H1 (cell line): ENCODE results near the gene AFG1L. TPM values are rescaled to one million over a fixed set of nuclear protein-coding genes. Genes with fewer than 3 reads are reported as not detected.

Source experiments
- CTCF ChIA-PET: fragments of 300-600 bp; sonication (Branson Sonifier 250); formaldehyde crosslinking; loops from one replicate; lab custom pipeline; 2021; ENCODE audit not compliant: partially characterized antibody; lab: Charles Lee
- POLR2A ChIA-PET: fragments of 300-600 bp; sonication (Branson Sonifier 250); formaldehyde crosslinking; loops from one replicate; lab custom pipeline; 2021; ENCODE audit warnings: inconsistent platforms; ENCODE audit not compliant: partially characterized antibody; lab: Charles Lee
- DNase-seq, 2 experiments: peaks; one replicate each; pipeline versions ENCODE4 v3.0.0 to v3.0.0-alpha.2; 2010 to 2022; ENCODE audit warnings: low spot score in 2 of 2, low read depth in 1 of 2, mixed read lengths in 1 of 2
- FAIRE-seq: peaks from 2 replicates; lab custom pipeline; 2011; peaks lifted over from hg19 to GRCh38; lab: Jason Lieb, UNC
- H2AFZ ChIP-seq: 2 replicates; pipeline ENCODE4 v1.8.1; 2012; ENCODE audit warnings: low read length, inconsistent platforms
- H2AK5ac ChIP-seq: 2 replicates; pipeline ENCODE4 v1.6.1; 2013; ENCODE audit warnings: low read depth, low read length
- H2BK120ac ChIP-seq: replicated peaks from 2 replicates; pipeline ENCODE3; 2013; ENCODE audit warnings: low read depth, low read length, inconsistent platforms
- H2BK12ac ChIP-seq: 2 replicates; pipeline ENCODE4 v1.6.1; 2013; ENCODE audit warnings: low read depth, low read length
- H2BK15ac ChIP-seq: 2 replicates; pipeline ENCODE4 v1.6.1; 2013; ENCODE audit warnings: low read length
- H2BK20ac ChIP-seq: 2 replicates; pipeline ENCODE4 v1.6.1; 2013; ENCODE audit warnings: low read length
- H2BK5ac ChIP-seq: 2 replicates; pipeline ENCODE4 v1.6.1; 2013; ENCODE audit warnings: low read depth, low read length
- H3K14ac ChIP-seq: 2 replicates; pipeline ENCODE4 v1.6.1; 2013; ENCODE audit warnings: inconsistent platforms; ENCODE audit not compliant: insufficient read length
- H3K18ac ChIP-seq: 2 replicates; pipeline ENCODE4 v1.6.1; 2013; ENCODE audit warnings: low read length; ENCODE audit errors: extremely low read depth
- H3K23ac ChIP-seq: 2 replicates; pipeline ENCODE4 v1.6.1; 2013; ENCODE audit warnings: inconsistent platforms; ENCODE audit not compliant: insufficient read length
- H3K23me2 ChIP-seq: 2 replicates; pipeline ENCODE4 v1.6.1; 2013; ENCODE audit warnings: low read depth, low read length
- H3K27ac ChIP-seq: 2 replicates; pipeline ENCODE4 v1.6.1; 2011; ENCODE audit warnings: low read depth, low read length, inconsistent platforms
- H3K27me3 ChIP-seq, 4 experiments: replicated peaks in 1 of 4; 1 replicate in 1 of 4; 2 replicates in 3 of 4; pipeline versions ENCODE4 v1.6.1 to v1.8.1; 2011 to 2013; ENCODE audit warnings: low read length in 3 of 4, mild to moderate bottlenecking in 3 of 4, inconsistent platforms in 2 of 4, mixed read lengths in 2 of 4, moderate library complexity in 1 of 4; ENCODE audit not compliant: control insufficient read depth in 3 of 4, insufficient read depth in 3 of 4; ENCODE audit errors: extremely low read depth in 1 of 4
- H3K36me3 ChIP-seq, 4 experiments: 2 replicates each; pipeline versions ENCODE4 v1.6.1 to v1.8.1; 2011 to 2013; ENCODE audit warnings: mild to moderate bottlenecking in 4 of 4, low read length in 3 of 4, moderate library complexity in 2 of 4, control low read depth in 1 of 4, inconsistent platforms in 1 of 4; ENCODE audit not compliant: insufficient read depth in 4 of 4, control insufficient read depth in 2 of 4
- H3K4ac ChIP-seq: replicated peaks from 2 replicates; pipeline ENCODE3; 2013; ENCODE audit warnings: low read length, low read depth, mixed read lengths, inconsistent platforms; ENCODE audit not compliant: insufficient read length
- H3K4me1 ChIP-seq, 4 experiments: replicated peaks in 1 of 4; 1 replicate in 1 of 4; 2 replicates in 3 of 4; pipeline versions ENCODE4 v1.6.1 to v1.8.1; 2011 to 2013; ENCODE audit warnings: low read length in 3 of 4, inconsistent platforms in 2 of 4, mixed read lengths in 1 of 4; ENCODE audit not compliant: insufficient read depth in 4 of 4, control insufficient read depth in 3 of 4
- H3K4me2 ChIP-seq, 2 experiments: 2 replicates each; pipeline versions ENCODE4 v1.6.1 to v1.8.1; 2011 to 2013; ENCODE audit warnings: low read depth in 2 of 2, low read length in 2 of 2, control low read depth in 1 of 2, inconsistent platforms in 1 of 2, mild to moderate bottlenecking in 1 of 2; ENCODE audit not compliant: insufficient read depth in 1 of 2
- H3K4me3 ChIP-seq, 4 experiments: fragments of 200-600, 300-600 bp in 1 of 4; sonication (generic), shearing (Covaris generic), sonication (Bioruptor Twin) in 1 of 4; 2 replicates each; pipeline versions ENCODE4 v1.5.1 to v1.8.1; 2011 to 2016; ENCODE audit warnings: low read length in 4 of 4, low read depth in 3 of 4, control low read depth in 2 of 4, inconsistent platforms in 2 of 4, mild to moderate bottlenecking in 2 of 4, mixed read lengths in 1 of 4, moderate library complexity in 1 of 4; ENCODE audit not compliant: insufficient read depth in 2 of 4; ENCODE audit errors: extremely low read depth in 1 of 4
- H3K56ac ChIP-seq: replicated peaks from 2 replicates; pipeline ENCODE3; 2013; ENCODE audit warnings: low read depth, mild to moderate bottlenecking, mixed read lengths, low read length, inconsistent platforms; ENCODE audit not compliant: insufficient read length
- H3K79me1 ChIP-seq: 2 replicates; pipeline ENCODE4 v1.6.1; 2013; ENCODE audit warnings: low read depth, low read length, control low read depth
- H3K79me2 ChIP-seq, 2 experiments: 2 replicates each; pipeline versions ENCODE4 v1.6.1 to v1.8.1; 2012 to 2013; ENCODE audit warnings: low read length in 2 of 2, mild to moderate bottlenecking in 2 of 2, inconsistent platforms in 1 of 2; ENCODE audit not compliant: insufficient read depth in 2 of 2, control insufficient read depth in 1 of 2
- H3K9ac ChIP-seq, 4 experiments: replicated peaks in 1 of 4; 1 replicate in 1 of 4; 2 replicates in 3 of 4; pipeline versions ENCODE4 v1.6.1 to v1.8.1; 2011 to 2013; ENCODE audit warnings: low read depth in 3 of 4, low read length in 3 of 4, control low read depth in 2 of 4, mild to moderate bottlenecking in 2 of 4, moderate library complexity in 2 of 4, inconsistent platforms in 1 of 4; ENCODE audit errors: extremely low read depth in 1 of 4
- H3K9me3 ChIP-seq, 2 experiments: 2 replicates each; pipeline versions ENCODE4 v1.6.1 to v1.8.1; 2012 to 2013; ENCODE audit warnings: mild to moderate bottlenecking in 2 of 2, moderate library complexity in 2 of 2, control low read depth in 1 of 2, inconsistent platforms in 1 of 2, low read depth in 1 of 2, low read length in 1 of 2, mixed read lengths in 1 of 2; ENCODE audit not compliant: insufficient read depth in 2 of 2
- H4K20me1 ChIP-seq, 2 experiments: replicated peaks in 1 of 2; 2 replicates each; pipeline versions ENCODE3 to v1.8.1; 2011 to 2013; ENCODE audit warnings: inconsistent platforms in 2 of 2, low read length in 2 of 2, mild to moderate bottlenecking in 1 of 2; ENCODE audit not compliant: insufficient read depth in 2 of 2, control insufficient read depth in 1 of 2
- H4K5ac ChIP-seq: 2 replicates; pipeline ENCODE4 v1.6.1; 2013; ENCODE audit warnings: low read length, low read depth, mixed read lengths, inconsistent platforms; ENCODE audit not compliant: insufficient read length
- H4K8ac ChIP-seq: 2 replicates; pipeline ENCODE4 v1.8.0; 2013; ENCODE audit warnings: mild to moderate bottlenecking, moderate library complexity, low read length, inconsistent platforms; ENCODE audit not compliant: insufficient read depth; ENCODE audit errors: extremely low read depth
- H4K91ac ChIP-seq: replicated peaks from 2 replicates; pipeline ENCODE3; 2013; ENCODE audit warnings: low read length, mixed read lengths, inconsistent platforms; ENCODE audit not compliant: insufficient read length
- CBX5 ChIP-seq: fragments of 300-800, 300-1000 bp; sonication (generic); IDR thresholded peaks from 2 replicates; pipeline ENCODE4 v1.7.1; 2016; ENCODE audit warnings: antibody characterized with exemption, low read length, low read depth
- CHD1 ChIP-seq: IDR thresholded peaks from 2 replicates; pipeline ENCODE4 v1.6.1; 2012; ENCODE audit warnings: low read depth, low read length, improper control_type of control experiment
- HDAC6 ChIP-seq: IDR thresholded peaks from one replicate; pipeline ENCODE4 v1.7.1; 2012; ENCODE audit warnings: low read depth, mild to moderate bottlenecking, inconsistent platforms, low read length, moderate library complexity
- KDM1A ChIP-seq: fragments of 200-600, 300-600 bp; sonication (generic); IDR thresholded peaks from 2 replicates; pipeline ENCODE4 v1.7.1; 2016; ENCODE audit warnings: mild to moderate bottlenecking, low read length, borderline replicate concordance
- KDM5A ChIP-seq: fragments of 200-600 bp; IDR thresholded peaks from 2 replicates; pipeline ENCODE4 v1.7.1; 2012; ENCODE audit warnings: mild to moderate bottlenecking, low read length, inconsistent platforms, mixed read lengths
- NRF1 ChIP-seq: IDR thresholded peaks from 2 replicates; pipeline ENCODE4 v1.6.1; 2011; ENCODE audit warnings: mild to moderate bottlenecking, low read depth, low read length, improper control_type of control experiment
- RXRA ChIP-seq: IDR thresholded peaks from 2 replicates; pipeline ENCODE4 v1.6.1; 2011; ENCODE audit warnings: low read depth, mild to moderate bottlenecking, low read length, moderate library complexity; ENCODE audit not compliant: insufficient read depth
- SP1 ChIP-seq: IDR thresholded peaks from 2 replicates; pipeline ENCODE4 v1.6.1; 2011; ENCODE audit warnings: low read depth, low read length
- SRF ChIP-seq: IDR thresholded peaks from 2 replicates; pipeline ENCODE4 v1.6.1; 2011; ENCODE audit warnings: mild to moderate bottlenecking, low read depth, low read length, moderate library complexity
- TCF12 ChIP-seq: IDR thresholded peaks from 2 replicates; pipeline ENCODE4 v1.6.1; 2011; ENCODE audit warnings: low read depth, mild to moderate bottlenecking, low read length
- WGBS, 2 experiments: shearing (Covaris generic) in 1 of 2; methylation state at CpG; one replicate each; pipeline versions ENCODE4 v1.1.6 to v1.1.7; 2013 to 2015; ENCODE audit warnings: low lambda C conversion rate in 2 of 2, mixed read lengths in 2 of 2, inconsistent platforms in 1 of 2, low coverage in 1 of 2, missing lambda C conversion rate in 1 of 2; ENCODE audit not compliant: insufficient replicate concordance in 2 of 2, insufficient coverage in 1 of 2, insufficient read length in 1 of 2; ENCODE audit errors: extremely low coverage in 1 of 2, missing lambda C conversion rate in 1 of 2; 5-methylcytosine and 5-hydroxymethylcytosine counted together
- polyA plus RNA-seq, 7 experiments: library from polyadenylated mRNA; depleted of rRNA in 3 of 7; stranded (reverse) in 5 of 7; unstranded in 2 of 7; fragments of >200 nt in 5 of 7; fragments of 200-250 nt in 2 of 7; gene quantifications; 1 replicate in 5 of 7; 2 replicates in 1 of 7; 4 replicates in 1 of 7; pipeline versions ENCODE4 v1.2.1 to v1.2.3, GENCODE V29; 2011 to 2013; ENCODE audit warnings: missing spikeins in 2 of 7, mixed read lengths in 2 of 7
- total RNA-seq: library from RNA; stranded (reverse); fragmentation: NEBNext Ultra II Directional; extraction: Animal tissue kit (Norgen Biotek cat#: 25700); gene quantifications from 2 replicates; pipeline ENCODE4 v1.2.1, GENCODE V29; 2021
- TF ChIP-seq, protein P1 (sequence below): IDR thresholded peaks from 2 replicates; pipeline ENCODE4 v1.6.1; 2012; ENCODE audit warnings: inconsistent platforms

Gene AFG1L
- total and polyA plus RNA-seq, 2 of the 8 experiments (the other 6 are each of a cell fraction or from before 2014, with no cell fraction given) = 0.98 to 5.7 TPM

DNA sequence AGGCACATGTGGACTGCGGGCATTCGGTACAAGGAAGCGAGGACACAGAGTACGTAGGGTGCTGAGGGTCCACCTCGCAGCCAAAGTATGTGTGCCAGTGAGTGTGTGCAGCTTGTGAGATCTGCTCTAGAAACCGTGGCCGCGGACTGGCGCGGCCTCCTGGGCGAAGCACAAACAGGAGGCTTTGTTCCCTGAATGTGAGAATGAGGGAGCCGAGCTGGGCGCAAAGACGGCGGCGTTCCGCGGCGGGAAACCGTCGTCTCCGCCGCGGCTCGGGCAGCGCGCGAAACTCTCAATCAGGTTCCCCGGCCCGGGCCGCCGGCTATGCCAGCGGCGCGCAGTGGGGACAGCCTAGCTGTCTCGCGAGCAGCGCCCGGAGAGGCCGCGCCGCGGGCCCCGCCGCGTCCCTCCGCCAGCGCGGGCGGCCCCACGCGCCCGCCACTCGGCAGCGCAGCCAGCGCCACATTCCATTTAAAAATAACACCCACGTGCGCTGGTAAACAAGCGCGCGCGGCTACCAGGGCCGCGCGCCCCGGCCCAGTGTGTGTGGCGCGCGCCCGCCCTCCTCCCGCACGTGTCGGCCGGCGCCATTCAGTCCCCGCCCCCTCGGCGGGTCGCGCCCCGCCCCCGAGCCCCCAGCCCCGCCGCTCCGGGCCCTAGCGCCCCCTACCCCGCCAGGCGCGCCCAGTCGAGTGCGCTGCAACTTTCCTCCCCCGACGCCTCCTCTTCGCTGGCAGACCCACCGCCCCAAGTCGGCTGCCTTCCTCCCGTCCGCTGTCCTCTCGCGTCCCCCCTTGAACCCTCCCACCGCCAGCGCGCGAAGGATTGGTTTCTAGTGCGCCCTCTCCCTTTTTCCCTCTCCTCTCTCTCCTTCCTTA is 262.9 kb downstream of the AFG1L start:
- Histone ChIP-seq H3K27ac (peak overlapping the region; percentile 91), H3K4ac (peak overlapping the region; percentile 85), H3K27me3 (peaks cover 0 to 23% (median 11%) of the 10 kb centered on the region in 4 experiments; a peak in 6 of 7 replicates), H4K20me1 (peaks cover 0 to 4% of the 10 kb centered on the region in 2 experiments), H3K9ac (peak overlapping the region; percentile 84 to 91 (median 88)), H2AK5ac (peak overlapping the region; percentile 79), H3K14ac (no peak overlapping the region), H3K4me1 (peaks cover 5 to 10% (median 6%) of the 10 kb centered on the region in 4 experiments; a peak in 6 of 7 replicates), H2BK5ac (peak overlapping the region; percentile 97), H3K79me1 (no peaks in the 10 kb centered on the region), H2BK15ac (peak overlapping the region; percentile 36; the same call in 1 of the 2 replicates), H4K5ac (peak overlapping the region; percentile 96), H3K23ac (no peak overlapping the region), H2BK12ac (peak overlapping the region; percentile 75), H3K4me3 (peak overlapping the region; percentile 65 to 99 (median 90)), H3K23me2 (peaks cover 20% of the 10 kb centered on the region), H3K18ac (peak overlapping the region; percentile 96), H3K4me2 (peak overlapping the region; percentile 97 to 100), H2AFZ (peak overlapping the region; percentile 67; the same call in 1 of the 2 replicates), H4K8ac (peak overlapping the region; percentile 93), H3K79me2 (peaks cover 0 to 7% of the 10 kb centered on the region in 2 experiments; a peak in 1 of 4 replicates), H3K9me3 (no peaks in the 10 kb centered on the region), H3K36me3 (no peaks in the 10 kb centered on the region), H3K56ac (peak overlapping the region; percentile 79), H4K91ac (peak overlapping the region; percentile 91), H2BK120ac (no peak overlapping the region), H2BK20ac (0 out of 2 replicates have a peak overlapping the region, but pooled peaks have one; percentile 9)
- no peak for FAIRE-seq
- WGBS, 2 experiments = 1% methylated on average over 45 of the region's 105 CpGs; no CpG with 5 or more reads in 1 of the 2 experiments
- ChIA-PET POLR2A (interaction anchor here (0.6 to 2.1 kb wide), 14 partner anchors 9 to 537 kb away, joined by 3 to 8 read pairs (median 4); partner anchors contain the start of genes ARMC2 and SESN1), CTCF (interaction anchor here (0.8 to 4.3 kb wide), 7 partner anchors 15 to 226 kb away, joined by 3 to 26 read pairs (median 3); no protein-coding TSS in a partner anchor)
- peak in 1 of 2 experiments; percentile 88 for DNase-seq
- TF ChIP-seq HDAC6 (no peak), SRF (no peak), KDM5A (no peak), CHD1 (no peak), TCF12 (no peak), KDM1A (no peak), NRF1 (no peak), CBX5 (no peak), RXRA (no peak), SP1 (no peak)
- TF ChIP-seq, protein P1, sequence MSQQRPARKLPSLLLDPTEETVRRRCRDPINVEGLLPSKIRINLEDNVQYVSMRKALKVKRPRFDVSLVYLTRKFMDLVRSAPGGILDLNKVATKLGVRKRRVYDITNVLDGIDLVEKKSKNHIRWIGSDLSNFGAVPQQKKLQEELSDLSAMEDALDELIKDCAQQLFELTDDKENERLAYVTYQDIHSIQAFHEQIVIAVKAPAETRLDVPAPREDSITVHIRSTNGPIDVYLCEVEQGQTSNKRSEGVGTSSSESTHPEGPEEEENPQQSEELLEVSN = peak; percentile 92
